ENCODE results near the gene SLC32A1. TPM values are rescaled to one million over a fixed set of nuclear protein-coding genes. Genes with fewer than 3 reads are reported as not detected.

Gene SLC32A1
- total and polyA plus RNA-seq, 2 of the 4 experiments (the other 2 are of a cell fraction), result not detected

- Histone ChIP-seq H4K91ac (ENCODE audit: insufficient read depth, low read depth, low read length) (no peak overlapping the region), H3K4me1 (ENCODE audit: control insufficient read depth, insufficient read depth, low read length) (no peaks in the 10 kb centered on the region), H3K14ac (replicated peaks; ENCODE audit: low read depth, low read length) (no peak overlapping the region), H3K4me3 (ENCODE audit: insufficient read depth, low read depth, low read length) (no peak overlapping the region), H3K4ac (ENCODE audit: low read depth, low read length) (no peak overlapping the region), H3K27me3 (ENCODE audit: control insufficient read depth, insufficient read depth, low read length) (peaks cover 54% of the 10 kb centered on the region), H3K23ac (ENCODE audit: low read depth, low read length) (no peak overlapping the region), H2BK15ac (ENCODE audit: low read depth, low read length) (no peak overlapping the region), H2AK9ac (replicated peaks; ENCODE audit: low read depth, low read length, poor library complexity) (no peak overlapping the region), H4K8ac (ENCODE audit: low read depth in 2 of 2, low read length in 2 of 2) (no peak overlapping the region), H2BK20ac (ENCODE audit: low read depth, low read length) (no peak overlapping the region), H3K27ac (ENCODE audit: insufficient read depth, low read length) (no peak overlapping the region), H2BK120ac (ENCODE audit: low read depth, low read length) (no peak overlapping the region), H3K18ac (ENCODE audit: low read depth, low read length) (no peak overlapping the region), H2AFZ (replicated peaks; ENCODE audit: low read length, poor library complexity) (no peak overlapping the region), H4K5ac (ENCODE audit: low read depth, low read length) (no peak overlapping the region), H4K20me1 (ENCODE audit: insufficient read depth, low read length) (peaks cover 6% of the 10 kb centered on the region; the same call in 1 of the 2 replicates), H2AK5ac (ENCODE audit: low read depth, low read length) (no peak overlapping the region), H3K9me3 (ENCODE audit: control insufficient read depth, insufficient read depth, low read length) (0 out of 2 replicates have a peak, but pooled peaks cover 3% of the 10 kb centered on the region), H3K4me2 (ENCODE audit: low read depth, low read length) (no peak overlapping the region), H2BK5ac (ENCODE audit: low read depth, low read length, poor library complexity, severe bottlenecking) (no peak overlapping the region), H3K9me1 (ENCODE audit: insufficient read depth, low read length) (no peaks in the 10 kb centered on the region; the same call in 1 of the 2 replicates), H3K9ac (ENCODE audit: low read depth, low read length) (no peak overlapping the region), H3K56ac (ENCODE audit: extremely low read depth, insufficient read depth, low read length) (no peak overlapping the region), H3K36me3 (ENCODE audit: control insufficient read depth, insufficient read depth, low read length) (no peaks in the 10 kb centered on the region), H3K79me1 (ENCODE audit: low read depth in 1 of 2, low read length in 2 of 2) (no peaks in the 10 kb centered on the region)
- TF ChIP-seq NFE2L2 (IDR thresholded peaks at IDR 0.05; ENCODE audit: low read depth, low read length) (no peak), SMC3 (IDR thresholded peaks at IDR 0.05; ENCODE audit: low read depth, low read length) (no peak)
- in situ Hi-C loops (cut with MboI; ENCODE audit: low sequenced_read_pairs) (loop anchor here (10.0 to 25.0 kb wide), 3 partner anchors 88 to 271 kb away; partner anchors contain the start of gene RALGAPB), dilution Hi-C loops (cut with HindIII; ENCODE audit: low sequenced_read_pairs, unreplicated experiment) (no loop called here), intact Hi-C loops (cut with micrococcal nuclease) (no loop called here)
- ChIA-PET CTCF (interaction anchor here (0.6 kb wide), 1 partner anchor 259 kb away, joined by 4 read pairs; no protein-coding TSS in a partner anchor), POLR2A (ENCODE audit: unreplicated experiment) (no interaction called here)
- no TSS peak for BruUV-seq (replicated peaks)
- no CpG with 5 or more reads among the region's 4 CpGs for WGBS, 2 experiments (ENCODE audit: extremely low coverage in 2 of 2, insufficient read length in 1 of 2)
- ATAC-seq (ENCODE audit: low read depth), result no peak
- DNase-seq, result no peak
These were observed 8.7 kb downstream of the SLC32A1 start for GRCh38 chr20:38732981-38733380.

Measured in IMR-90 (cell line).